B cell (primary cell): ENCODE data around the gene TRPM4. TPM values are rescaled to one million over a fixed set of nuclear protein-coding genes. Genes with fewer than 3 reads are reported as not detected.
"Not testable (repeated sequence)": the region's sequence is repeated elsewhere in the genome, so short reads cannot be mapped to it uniquely, and the experiment has no call there.

Experiments
- ATAC-seq: fragments of 200-7000 bp; cut with Tn5 transposase; one replicate; pipeline ENCODE4 v1.10.0; 2021; ENCODE audit warnings: low read depth, mild to moderate bottlenecking, moderate number of reproducible peaks, moderate library complexity
- CTCF ChIA-PET: fragments of 350-600 bp; sonication (Branson Sonifier 250); formaldehyde crosslinking; loops from one replicate; lab custom pipeline; 2021; ENCODE audit warnings: antibody characterized with exemption, inconsistent platforms; lab: Charles Lee
- POLR2A ChIA-PET: fragments of 350-600 bp; sonication (Branson Sonifier 250); formaldehyde crosslinking; loops from one replicate; lab custom pipeline; 2021; ENCODE audit warnings: antibody characterized with exemption; lab: Charles Lee
- DNase-seq: peaks from one replicate; pipeline ENCODE4 v3.0.0; 2013
- H2AFZ ChIP-seq: 2 replicates; pipeline ENCODE4 v1.6.1; 2012; ENCODE audit warnings: mild to moderate bottlenecking, low read depth, low read length; ENCODE audit not compliant: insufficient read depth, poor library complexity, severe bottlenecking
- H3K27ac ChIP-seq, 2 donors: 1 replicate in 1 of 2; 2 replicates in 1 of 2; pipeline ENCODE4 v1.5.1; 2012 to 2013; ENCODE audit warnings: low read length in 2 of 2, mild to moderate bottlenecking in 2 of 2, moderate library complexity in 1 of 2
- H3K27me3 ChIP-seq, 4 experiments: fragments of 200-600 bp in 1 of 4; sonication (generic) in 1 of 4; replicated peaks in 1 of 4; 1 replicate in 2 of 4; 2 replicates in 2 of 4; pipeline versions ENCODE4 v1.6.1 to v1.7.0; 2013 to 2016; ENCODE audit warnings: low read length in 3 of 4, mild to moderate bottlenecking in 2 of 4, mixed read lengths in 1 of 4, moderate library complexity in 1 of 4; ENCODE audit not compliant: insufficient read depth in 4 of 4, control insufficient read depth in 3 of 4; ENCODE audit errors: control extremely low read depth in 1 of 4
- H3K36me3 ChIP-seq, 2 experiments: replicated peaks in 1 of 2; 1 replicate in 1 of 2; 2 replicates in 1 of 2; pipeline versions ENCODE4 v1.6.1 to v1.7.1; 2013; ENCODE audit warnings: low read length in 1 of 2; ENCODE audit not compliant: insufficient read depth in 2 of 2, control insufficient read depth in 1 of 2; ENCODE audit errors: control extremely low read depth in 1 of 2, extremely low read depth in 1 of 2
- H3K4me1 ChIP-seq, 2 donors: fragments of 200-600 bp in 1 of 2; sonication (generic) in 1 of 2; 1 replicate in 1 of 2; 2 replicates in 1 of 2; pipeline versions ENCODE4 v1.5.1 to v1.6.1; 2013 to 2017; ENCODE audit warnings: low read length in 2 of 2; ENCODE audit not compliant: control insufficient read depth in 2 of 2, insufficient read depth in 2 of 2
- H3K4me2 ChIP-seq: replicated peaks from 2 replicates; pipeline ENCODE3; 2012; ENCODE audit warnings: mild to moderate bottlenecking, low read depth, low read length; ENCODE audit not compliant: poor library complexity, severe bottlenecking
- H3K4me3 ChIP-seq, 5 experiments: fragments of 200-600 bp in 1 of 5; sonication (generic) in 1 of 5; 1 replicate in 3 of 5; 2 replicates in 2 of 5; pipeline versions ENCODE4 v1.5.1 to v1.7.0; 2011 to 2016; ENCODE audit warnings: low read length in 4 of 5, mild to moderate bottlenecking in 4 of 5, low read depth in 2 of 5, control low read depth in 1 of 5, moderate library complexity in 1 of 5; ENCODE audit not compliant: insufficient read depth in 1 of 5; ENCODE audit errors: control extremely low read depth in 1 of 5, extremely low read depth in 1 of 5
- H3K79me2 ChIP-seq: fragments of 200-600 bp; sonication (generic); one replicate; pipeline ENCODE4 v1.6.0; 2016; ENCODE audit warnings: low read length; ENCODE audit not compliant: control insufficient read depth, insufficient read depth
- H3K9ac ChIP-seq: fragments of 200-600 bp; sonication (generic); 2 replicates; pipeline ENCODE4 v1.6.1; 2017; ENCODE audit warnings: mild to moderate bottlenecking, low read length, moderate library complexity
- H3K9me3 ChIP-seq, 3 donors: one replicate each; pipeline versions ENCODE4 v1.6.1 to v1.7.1; 2013; ENCODE audit warnings: low read length in 2 of 3; ENCODE audit not compliant: control insufficient read depth in 2 of 3, insufficient read depth in 1 of 3; ENCODE audit errors: control extremely low read depth in 1 of 3
- H4K20me1 ChIP-seq: 2 replicates; pipeline ENCODE4 v1.6.0; 2012; ENCODE audit warnings: mild to moderate bottlenecking, low read length; ENCODE audit not compliant: insufficient read depth, control insufficient read depth, poor library complexity, severe bottlenecking
- H3K27ac Mint-ChIP-seq: one replicate; pipeline ENCODE4 v1.8.0; 2021; ENCODE audit warnings: mixed read lengths
- H3K27me3 Mint-ChIP-seq: one replicate; pipeline ENCODE4 v1.8.0; 2021; ENCODE audit warnings: mixed read lengths
- H3K4me1 Mint-ChIP-seq: one replicate; pipeline ENCODE4 v1.8.0; 2021; ENCODE audit warnings: mixed read lengths
- H3K4me3 Mint-ChIP-seq: one replicate; pipeline ENCODE4 v1.8.0; 2021; ENCODE audit warnings: mixed read lengths
- H3K9me3 Mint-ChIP-seq: one replicate; pipeline ENCODE4 v1.8.0; 2022; ENCODE audit warnings: mixed read lengths; ENCODE audit not compliant: insufficient read depth
- EZH2 ChIP-seq: IDR thresholded peaks from 2 replicates; pipeline ENCODE4 v1.6.1; 2012; ENCODE audit warnings: borderline replicate concordance, low read depth, mild to moderate bottlenecking, moderate library complexity, low read length; ENCODE audit not compliant: insufficient read depth, poor library complexity, severe bottlenecking
- WGBS: methylation state at CpG from one replicate; pipeline ENCODE4 v1.1.5; 2013; ENCODE audit warnings: missing lambda C conversion rate; ENCODE audit not compliant: insufficient coverage; 5-methylcytosine and 5-hydroxymethylcytosine counted together
- intact Hi-C: fragments of 100-400 bp; cut with micrococcal nuclease; formaldehyde crosslinking; loops from one replicate; pipeline ENCODE4 v1.10.0; 2022
- polyA plus RNA-seq: library from polyadenylated mRNA; depleted of rRNA; stranded (reverse); fragments of >200 nt; gene quantifications from 2 replicates; pipeline ENCODE4 v1.2.3, GENCODE V29; 2012
- total RNA-seq, 2 donors: library from RNA; stranded (reverse); fragments of 120-200 nt in 1 of 2; gene quantifications; 1 replicate in 1 of 2; 2 replicates in 1 of 2; pipeline versions ENCODE4 v1.2.3 to v1.2.4, GENCODE V29; 2013 to 2022
- TF ChIP-seq, protein P1 (sequence below): fragments of 200-600 bp; IDR thresholded peaks from one replicate; pipeline ENCODE4 v1.8.0; 2022; ENCODE audit warnings: antibody characterized with exemption, mild to moderate bottlenecking

Gene TRPM4
- total and polyA plus RNA-seq, 2 donors (not counting 1 experiment from before 2014, with no cell fraction given) = 0.24 TPM; not detected in 1

DNA sequence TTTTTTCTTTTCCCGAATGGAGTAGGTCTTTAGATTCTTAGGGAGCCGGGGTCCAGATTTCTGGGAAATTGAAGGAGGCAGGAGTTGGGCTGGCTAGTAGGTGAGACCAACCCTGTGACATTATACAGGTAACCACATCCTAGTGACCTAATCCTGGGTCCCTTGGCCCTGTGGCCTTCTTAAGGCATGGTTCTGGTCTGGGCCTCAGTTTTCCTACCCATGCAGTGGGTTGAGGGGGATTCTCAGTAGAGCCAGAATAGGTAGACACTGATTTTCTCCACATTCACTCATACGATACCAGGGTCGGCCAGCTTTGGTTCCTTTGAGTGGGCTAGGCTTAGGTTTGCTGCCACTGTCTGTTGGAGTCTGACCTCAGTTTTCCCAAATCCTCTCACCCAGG, 31.0 kb upstream of the TRPM4 start:
- Histone ChIP-seq H3K27ac (no peak overlapping the region), H3K36me3 (no peaks in the 10 kb centered on the region), H3K4me1 (peaks cover 9 to 13% of the 10 kb centered on the region in 2 donors), H3K9me3 (peaks cover 0 to 16% (median 0%) of the 10 kb centered on the region in 3 donors), H2AFZ (no peak overlapping the region), H3K4me3 (no peak overlapping the region), H3K27me3 (no peaks in the 10 kb centered on the region), H3K9ac (no peak overlapping the region), H3K79me2 (no peaks in the 10 kb centered on the region), H3K4me2 (no peak overlapping the region), H4K20me1 (no peaks in the 10 kb centered on the region)
- DNase-seq = peak; percentile 20
- intact Hi-C loops = loop anchor here (5.0 kb wide), 1 partner anchor 681 kb away; no protein-coding TSS in a partner anchor
- Mint-ChIP-seq H3K4me3 (peak overlapping the region; percentile 26), H3K9me3 (no peaks in the 10 kb centered on the region), H3K27ac (no peak overlapping the region), H3K27me3 (no peaks in the 10 kb centered on the region), H3K4me1 (peaks cover 14% of the 10 kb centered on the region)
- ChIA-PET CTCF (interaction anchor here (1.7 to 2.4 kb wide), 2 partner anchors 12 to 84 kb away, joined by 4 to 14 read pairs; partner anchors contain the start of gene LIN7B), POLR2A (interaction anchor here (0.6 kb wide), 3 partner anchors 23 to 752 kb away, joined by 4 to 7 read pairs (median 7); no protein-coding TSS in a partner anchor)
- no peak for TF ChIP-seq EZH2
- TF ChIP-seq, protein P1, sequence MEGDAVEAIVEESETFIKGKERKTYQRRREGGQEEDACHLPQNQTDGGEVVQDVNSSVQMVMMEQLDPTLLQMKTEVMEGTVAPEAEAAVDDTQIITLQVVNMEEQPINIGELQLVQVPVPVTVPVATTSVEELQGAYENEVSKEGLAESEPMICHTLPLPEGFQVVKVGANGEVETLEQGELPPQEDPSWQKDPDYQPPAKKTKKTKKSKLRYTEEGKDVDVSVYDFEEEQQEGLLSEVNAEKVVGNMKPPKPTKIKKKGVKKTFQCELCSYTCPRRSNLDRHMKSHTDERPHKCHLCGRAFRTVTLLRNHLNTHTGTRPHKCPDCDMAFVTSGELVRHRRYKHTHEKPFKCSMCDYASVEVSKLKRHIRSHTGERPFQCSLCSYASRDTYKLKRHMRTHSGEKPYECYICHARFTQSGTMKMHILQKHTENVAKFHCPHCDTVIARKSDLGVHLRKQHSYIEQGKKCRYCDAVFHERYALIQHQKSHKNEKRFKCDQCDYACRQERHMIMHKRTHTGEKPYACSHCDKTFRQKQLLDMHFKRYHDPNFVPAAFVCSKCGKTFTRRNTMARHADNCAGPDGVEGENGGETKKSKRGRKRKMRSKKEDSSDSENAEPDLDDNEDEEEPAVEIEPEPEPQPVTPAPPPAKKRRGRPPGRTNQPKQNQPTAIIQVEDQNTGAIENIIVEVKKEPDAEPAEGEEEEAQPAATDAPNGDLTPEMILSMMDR = no peak
- 100% methylated on average over 1 of the region's 4 CpGs for WGBS
- ATAC-seq = no peak

DNA sequence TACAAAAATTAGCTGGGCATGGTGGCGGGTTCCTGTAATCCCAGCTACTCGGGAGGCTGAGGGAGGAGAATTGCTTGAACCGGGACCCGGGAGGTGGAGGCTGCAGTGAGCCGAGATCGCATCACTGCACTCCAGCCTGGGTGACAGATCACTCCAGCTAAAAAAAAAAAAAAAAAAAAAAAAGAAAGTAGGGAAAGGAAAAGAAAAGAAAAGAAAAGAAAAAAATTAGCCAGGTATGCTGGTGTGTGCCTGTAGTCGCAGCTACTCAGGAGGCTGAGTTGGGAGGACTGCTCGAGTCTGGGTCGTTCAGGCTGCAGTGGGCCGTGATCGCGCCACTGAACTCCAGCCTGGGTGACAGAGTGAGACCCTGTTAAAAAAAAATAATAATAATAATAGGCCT, 30.4 kb upstream of the TRPM4 start:
- H3K4me3 ChIP-seq, H3K27ac ChIP-seq, H4K20me1 ChIP-seq, ATAC-seq, H3K27ac Mint-ChIP-seq, H3K27me3 ChIP-seq, DNase-seq, H3K9me3 Mint-ChIP-seq, H3K9ac ChIP-seq, H3K79me2 ChIP-seq, H3K36me3 ChIP-seq, H3K4me3 Mint-ChIP-seq, H3K27me3 Mint-ChIP-seq: not testable (repeated sequence)
- ChIA-PET POLR2A (interaction anchor here (0.6 to 1.0 kb wide), 6 partner anchors 7 to 752 kb away, joined by 3 to 9 read pairs (median 6); partner anchors contain the start of gene PPFIA3), CTCF (interaction anchor here (1.0 to 2.4 kb wide), 6 partner anchors 12 to 172 kb away, joined by 4 to 14 read pairs (median 5); partner anchors contain the start of gene LIN7B)
- H3K4me1 ChIP-seq = peaks cover 9 to 13% of the 10 kb centered on the region in 2 donors
- H3K4me1 Mint-ChIP-seq = peaks cover 14% of the 10 kb centered on the region
- H2AFZ ChIP-seq = peak overlapping the region; percentile 86
- intact Hi-C loops = loop anchor here (5.0 kb wide), 1 partner anchor 680 kb away; no protein-coding TSS in a partner anchor
- H3K4me2 ChIP-seq = peak overlapping the region; percentile 90
- WGBS = 95% methylated on average over 4 of the region's 12 CpGs
- H3K9me3 ChIP-seq = peaks cover 0 to 16% (median 0%) of the 10 kb centered on the region in 3 donors
